HFFc6 (cell line): ENCODE results near the gene KRTAP10-7. TPM values are rescaled to one million over a fixed set of nuclear protein-coding genes. Genes with fewer than 3 reads are reported as not detected.

Experiments
- DNase-seq: peaks from one replicate; pipeline ENCODE4 v3.0.0-alpha.2; 2018
- H3K27ac Mint-ChIP-seq: 2 replicates; pipeline ENCODE4 v1.8.0; 2020; ENCODE audit warnings: mild to moderate bottlenecking, mixed read lengths
- H3K27me3 Mint-ChIP-seq: 2 replicates; pipeline ENCODE4 v1.8.0; 2021; ENCODE audit warnings: mild to moderate bottlenecking, moderate library complexity, mixed read lengths; ENCODE audit not compliant: insufficient read depth
- H3K36me3 Mint-ChIP-seq: 2 replicates; pipeline ENCODE4 v1.8.0; 2021; ENCODE audit warnings: low read depth, mixed read lengths
- H3K4me1 Mint-ChIP-seq: 2 replicates; pipeline ENCODE4 v1.8.0; 2020; ENCODE audit warnings: low read depth, mixed read lengths
- H3K4me3 Mint-ChIP-seq: 2 replicates; pipeline ENCODE4 v1.8.0; 2020; ENCODE audit warnings: mild to moderate bottlenecking, moderate library complexity, mixed read lengths
- H3K9me3 Mint-ChIP-seq: 2 replicates; pipeline ENCODE4 v1.8.0; 2020; ENCODE audit warnings: mild to moderate bottlenecking, mixed read lengths
- CTCF ChIP-seq: fragments of 200-600 bp; sonication (generic); IDR thresholded peaks from 2 replicates; pipeline ENCODE4 v1.5.0; 2021; ENCODE audit warnings: antibody characterized with exemption, mild to moderate bottlenecking
- total RNA-seq, 6 experiments: library from RNA; stranded (reverse); fragmentation: NEBNext Ultra II Directional; extraction: Animal tissue kit (Norgen Biotek cat#: 25700); gene quantifications; 2 replicates in 1 of 6; 3 replicates in 5 of 6; pipeline ENCODE4 v1.2.3, GENCODE V29; 2021

KRTAP10-7 gene
- total RNA-seq, 6 experiments from 2014 or later, result not detected

DNA sequence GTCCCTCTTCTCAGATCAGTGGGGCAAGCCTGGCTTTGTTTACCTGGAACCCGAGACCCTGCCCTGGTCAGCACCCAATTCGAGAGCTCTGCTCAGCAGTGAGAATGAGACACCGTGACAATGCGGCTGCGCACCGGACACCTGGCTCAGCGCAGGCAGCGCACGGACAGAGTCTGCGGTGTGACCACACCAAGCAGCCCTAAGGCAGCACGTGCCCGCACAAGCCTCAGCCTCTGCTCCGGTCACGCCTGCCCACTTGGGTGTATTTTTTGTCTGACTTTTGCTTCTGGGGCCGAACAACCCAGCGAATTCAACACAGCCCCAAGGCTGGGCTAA lies 16.2 kb downstream of the KRTAP10-7 start:
- Mint-ChIP-seq H3K36me3 (peaks cover under 1% of the 10 kb centered on the region; the same call in 1 of the 2 replicates), H3K27ac (no peak overlapping the region), H3K9me3 (peaks cover 47% of the 10 kb centered on the region), H3K4me1 (no peaks in the 10 kb centered on the region), H3K4me3 (no peak overlapping the region), H3K27me3 (no peaks in the 10 kb centered on the region; the same call in 1 of the 2 replicates)
- no peak for DNase-seq
- TF ChIP-seq CTCF, result no peak

DNA sequence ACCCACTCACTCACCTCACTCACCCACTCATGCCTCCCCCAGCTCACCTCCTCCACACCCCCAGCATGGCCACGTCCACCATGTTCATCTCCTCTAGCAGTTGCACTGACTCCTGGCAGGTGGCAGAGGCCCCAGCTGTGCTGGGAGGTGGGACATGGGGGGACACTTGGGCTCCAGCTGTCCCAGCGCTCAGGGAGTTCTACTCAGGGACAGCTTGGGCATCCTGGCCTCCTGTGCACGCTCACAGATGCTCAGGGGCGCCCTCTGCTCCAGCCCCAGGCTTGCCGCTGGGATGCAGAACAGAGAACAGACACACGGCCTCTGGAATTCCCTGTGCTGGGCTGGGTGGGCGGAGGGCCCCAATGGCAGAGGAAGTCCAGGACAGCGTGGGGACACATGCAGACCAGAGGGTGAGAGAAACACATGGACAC lies 16.7 kb downstream of the KRTAP10-7 start:
- Mint-ChIP-seq H3K27ac (no peak overlapping the region), H3K27me3 (no peaks in the 10 kb centered on the region; the same call in 1 of the 2 replicates), H3K4me3 (no peak overlapping the region), H3K4me1 (no peaks in the 10 kb centered on the region), H3K36me3 (no peaks in the 10 kb centered on the region), H3K9me3 (peaks cover 44% of the 10 kb centered on the region)
- DNase-seq, result no peak
- TF ChIP-seq CTCF, result no peak

- Mint-ChIP-seq H3K4me1 (no peaks in the 10 kb centered on the region), H3K4me3 (no peak overlapping the region), H3K27me3 (no peaks in the 10 kb centered on the region; the same call in 1 of the 2 replicates), H3K27ac (no peak overlapping the region), H3K36me3 (peaks cover 2% of the 10 kb centered on the region; the same call in 1 of the 2 replicates), H3K9me3 (peaks cover 41% of the 10 kb centered on the region)
- peak; percentile 35; the same call in 1 of the 2 replicates for TF ChIP-seq CTCF
- no peak for DNase-seq
Observed at GRCh38 chr21:44618504-44618903, 18.1 kb downstream of the KRTAP10-7 start.

DNA sequence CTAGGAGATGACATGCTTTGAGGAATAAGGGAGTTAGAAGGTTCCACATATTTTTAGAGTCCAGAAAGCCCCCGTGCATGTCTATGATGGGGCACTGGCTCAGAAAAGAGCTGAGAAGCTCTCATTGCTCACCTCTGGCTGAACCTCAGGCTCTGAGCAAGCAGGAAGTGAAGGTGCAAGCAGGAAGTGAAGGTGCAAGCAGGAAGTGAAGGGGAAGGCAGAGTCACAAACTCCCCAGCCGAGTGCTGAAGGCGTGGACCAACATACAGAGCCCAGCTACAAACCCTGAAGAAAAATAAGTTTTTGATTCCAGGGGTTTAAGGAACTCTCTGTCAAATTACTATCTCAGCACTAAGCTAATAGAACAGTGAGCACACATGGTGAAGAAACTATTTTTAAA lies 18.5 kb downstream of the KRTAP10-7 start:
- Mint-ChIP-seq H3K27ac (no peak overlapping the region), H3K27me3 (no peaks in the 10 kb centered on the region; the same call in 1 of the 2 replicates), H3K4me1 (no peaks in the 10 kb centered on the region), H3K4me3 (no peak overlapping the region), H3K36me3 (peaks cover 6% of the 10 kb centered on the region; the same call in 1 of the 2 replicates), H3K9me3 (peaks cover 44% of the 10 kb centered on the region)
- TF ChIP-seq CTCF, result no peak
- no peak for DNase-seq

- Mint-ChIP-seq H3K36me3 (peaks cover 9% of the 10 kb centered on the region; the same call in 1 of the 2 replicates), H3K4me1 (no peaks in the 10 kb centered on the region), H3K9me3 (peaks cover 45% of the 10 kb centered on the region), H3K27me3 (no peaks in the 10 kb centered on the region; the same call in 1 of the 2 replicates), H3K4me3 (no peak overlapping the region), H3K27ac (no peak overlapping the region)
- DNase-seq, result no peak
- TF ChIP-seq CTCF, result no peak
Observed at GRCh38 chr21:44619886-44620285, 19.5 kb downstream of the KRTAP10-7 start.

- H3K9me3 Mint-ChIP-seq, result peaks cover 55% of the 10 kb centered on the region
Observed at GRCh38 chr21:44623575-44623974, 23.2 kb downstream of the KRTAP10-7 start.

More at GRCh38 chr21:44623575-44623974, 23.2 kb downstream of the KRTAP10-7 start:
- Mint-ChIP-seq H3K27me3 (peaks cover 3% of the 10 kb centered on the region), H3K4me3 (no peak overlapping the region), H3K27ac (no peak overlapping the region), H3K36me3 (peaks cover 9% of the 10 kb centered on the region; the same call in 1 of the 2 replicates), H3K4me1 (no peaks in the 10 kb centered on the region)
- no peak for TF ChIP-seq CTCF
- DNase-seq, result no peak
